HuH-7.5 (cell line): ENCODE data around the gene GMPR2.

Source experiments
- DNase-seq: peaks from one replicate; pipeline ENCODE4 v3.0.0; 2011; ENCODE audit warnings: low spot score

The GMPR2 gene

DNA sequence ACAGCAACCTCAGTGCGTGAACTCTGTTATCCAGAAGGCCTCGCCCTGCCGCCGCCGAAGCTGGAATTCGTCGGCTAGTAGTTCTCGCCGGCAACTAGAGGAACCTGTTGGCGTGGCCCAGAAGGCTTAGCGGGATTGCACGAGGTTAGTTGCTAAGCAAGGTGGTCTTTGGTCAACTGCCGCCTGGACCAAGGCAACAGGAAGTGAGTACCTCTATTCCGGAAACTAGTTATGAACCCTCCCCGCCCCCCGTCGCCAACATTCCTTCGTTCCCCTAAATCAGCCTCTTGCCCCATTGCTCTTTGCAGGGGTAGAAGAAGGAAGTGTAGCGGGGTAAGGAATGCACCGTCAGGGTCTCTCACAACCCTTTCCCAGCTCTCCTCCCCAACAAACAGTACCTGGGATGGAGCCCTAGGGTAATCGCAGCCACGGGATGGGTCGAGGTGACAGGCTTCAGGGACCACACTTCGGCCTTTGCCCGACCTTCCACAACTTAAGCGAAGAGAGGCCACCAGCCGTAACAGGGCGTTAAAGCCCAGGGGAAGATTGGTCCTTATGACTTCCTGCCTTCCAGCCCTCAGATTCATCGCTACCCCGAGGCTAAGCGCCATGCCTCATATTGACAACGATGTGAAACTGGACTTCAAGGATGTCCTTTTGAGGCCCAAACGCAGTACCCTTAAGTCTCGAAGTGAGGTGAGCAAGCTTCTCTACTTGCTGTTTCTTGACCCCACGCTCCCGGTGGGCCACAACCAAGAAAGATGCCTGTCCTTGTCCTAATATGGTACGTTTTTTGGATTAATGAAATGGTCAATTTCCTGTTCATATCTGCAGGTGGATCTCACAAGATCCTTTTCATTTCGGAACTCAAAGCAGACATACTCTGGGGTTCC lies at the start of gene GMPR2:
GMPR2 (plus strand) TSS at position 285 of the 893 bp plus-strand sequence; CDS start at position 610, 325 bp downstream.
- peak; percentile 39 for DNase-seq

DNA sequence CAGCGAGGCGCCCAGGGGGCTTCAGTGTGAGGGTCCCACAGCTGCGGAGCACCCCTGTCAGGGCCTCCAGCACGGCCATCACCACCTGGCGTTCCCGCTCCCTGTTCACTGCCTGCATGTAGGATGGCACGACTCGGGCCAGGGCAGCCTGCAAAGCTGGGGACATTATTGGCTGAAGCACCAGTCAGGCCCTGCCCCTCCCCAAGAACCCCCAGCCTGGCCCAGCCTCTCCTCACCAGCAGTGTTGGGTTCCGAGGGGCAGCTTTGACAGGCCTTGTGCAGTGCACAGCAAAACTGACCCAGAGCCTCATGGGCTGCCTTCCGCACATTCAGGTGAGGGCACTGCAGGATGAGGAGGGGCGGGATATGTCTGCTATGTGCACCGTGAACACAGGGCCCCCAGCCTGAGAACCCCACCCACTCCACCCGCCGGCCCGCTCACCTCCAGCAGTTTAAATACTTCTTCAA lies 49.7 kb upstream of the GMPR2 start:
- DNase-seq: no peak

DNA sequence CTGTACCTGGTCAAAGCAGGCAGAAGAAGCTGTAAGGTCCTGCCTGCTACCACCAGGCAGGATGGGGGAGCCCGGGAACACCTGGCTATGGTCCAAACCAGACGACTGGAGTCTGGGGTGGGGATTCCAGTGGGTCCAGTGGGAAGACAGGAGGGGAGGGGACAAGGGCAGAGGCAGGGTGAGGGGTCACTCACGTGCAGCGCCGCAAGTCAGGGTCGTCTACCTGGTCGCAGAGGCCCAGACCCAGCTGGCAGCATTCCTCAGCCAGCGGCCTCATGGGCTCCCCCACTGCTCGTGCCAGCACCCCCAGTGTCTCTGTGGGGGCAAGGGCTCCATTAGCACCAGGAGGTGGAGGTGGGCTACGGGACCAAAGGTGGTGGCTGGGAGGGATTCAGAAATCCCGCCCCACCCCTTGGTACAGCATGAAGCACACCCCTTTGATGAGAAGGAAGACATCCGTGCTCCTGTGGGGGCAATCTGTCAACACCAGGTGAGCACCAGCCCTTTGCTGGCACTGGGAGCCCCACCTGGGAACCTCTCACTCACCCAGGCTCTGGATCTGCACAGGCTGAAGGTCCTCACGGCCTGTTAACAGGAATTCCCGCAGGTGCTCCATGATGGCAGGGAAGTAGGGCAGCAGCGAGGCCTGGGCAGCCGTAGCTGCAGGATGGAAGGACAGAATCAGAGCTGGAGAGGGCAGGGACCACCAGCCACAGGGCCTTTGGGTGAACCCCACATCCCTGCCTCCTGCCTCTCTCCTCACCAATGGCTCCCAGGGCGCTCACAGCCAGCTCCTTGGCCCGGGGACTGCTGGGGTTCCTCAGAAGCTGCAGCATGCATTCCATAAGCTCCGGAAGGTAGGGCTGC lies 48.4 kb upstream of the GMPR2 start:
- no peak for DNase-seq

GRCh38 chr14:24185026-24185425 lies 47.7 kb upstream of the GMPR2 start:
- no peak for DNase-seq

DNA sequence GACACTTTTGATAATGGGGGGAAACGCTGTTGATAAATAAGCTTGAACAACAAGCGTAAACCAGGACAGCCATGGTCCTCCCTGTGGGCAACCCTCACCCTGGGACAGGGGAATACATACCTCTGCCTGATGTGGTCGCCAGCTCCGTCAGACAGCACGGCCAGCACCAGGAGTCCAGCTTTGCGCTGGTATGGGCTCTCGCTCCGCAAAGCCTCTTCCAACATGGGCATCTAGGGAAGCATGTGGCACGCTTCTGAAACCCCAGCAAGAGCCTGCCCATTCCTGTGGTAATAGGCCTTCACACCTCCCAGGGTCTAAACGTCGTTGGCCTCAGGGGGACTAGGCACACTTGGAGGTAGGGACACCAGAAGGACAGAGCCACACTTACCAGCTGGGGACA lies 47.0 kb upstream of the GMPR2 start:
- DNase-seq: no peak

DNA sequence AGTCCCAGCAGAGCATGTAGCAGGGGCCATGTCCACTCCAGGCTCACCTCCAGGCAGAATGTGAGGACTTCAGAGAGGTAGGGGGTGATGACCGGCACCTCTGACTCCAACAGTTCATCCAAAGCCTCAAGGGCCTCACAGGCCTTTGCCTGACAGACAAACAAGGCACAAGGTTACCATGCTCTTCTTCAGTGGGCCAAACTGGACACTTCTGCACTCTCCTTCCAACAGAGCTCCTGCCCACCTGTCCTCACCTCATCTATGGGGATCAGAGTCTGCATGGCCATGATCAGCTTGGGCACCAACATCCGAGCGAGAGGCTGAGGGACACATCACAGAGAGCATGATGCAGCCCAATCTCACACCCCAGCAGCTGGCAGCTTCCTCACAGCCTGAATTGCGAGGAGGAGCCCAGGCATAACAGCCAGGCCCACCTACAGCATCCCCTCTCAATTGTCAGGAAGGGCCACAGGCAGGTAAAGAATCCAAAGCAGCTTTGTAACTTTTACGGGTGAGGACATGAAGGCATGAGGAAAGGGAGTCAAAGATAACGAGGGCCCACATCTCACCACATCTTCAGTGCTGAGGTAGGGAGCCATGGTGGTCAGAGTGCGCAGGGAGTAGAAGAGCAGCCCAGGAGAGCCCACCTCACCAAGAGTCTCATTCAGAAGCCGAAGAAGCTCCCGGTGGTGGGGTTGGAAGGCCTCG lies 45.7 kb upstream of the GMPR2 start:
- no peak for DNase-seq

DNA sequence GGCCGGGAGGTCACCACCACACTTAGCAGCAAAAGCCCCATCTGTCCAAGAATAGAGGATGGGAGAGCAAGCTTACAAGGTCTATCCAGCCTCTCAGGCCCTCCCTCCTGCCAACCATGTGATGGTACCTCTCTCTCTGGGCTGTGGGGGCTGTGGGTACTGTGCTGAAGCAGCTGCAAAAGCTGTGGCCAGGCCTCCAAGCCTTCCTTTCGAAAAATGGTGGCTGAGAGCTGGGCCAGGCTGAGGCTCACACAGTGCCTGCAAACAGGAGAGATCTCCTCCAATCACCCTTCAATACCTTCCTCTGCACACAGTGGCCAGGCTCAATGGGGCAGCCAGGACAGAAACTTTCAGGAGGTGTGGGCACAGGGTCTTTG lies 45.2 kb upstream of the GMPR2 start:
- DNase-seq: no peak

DNA sequence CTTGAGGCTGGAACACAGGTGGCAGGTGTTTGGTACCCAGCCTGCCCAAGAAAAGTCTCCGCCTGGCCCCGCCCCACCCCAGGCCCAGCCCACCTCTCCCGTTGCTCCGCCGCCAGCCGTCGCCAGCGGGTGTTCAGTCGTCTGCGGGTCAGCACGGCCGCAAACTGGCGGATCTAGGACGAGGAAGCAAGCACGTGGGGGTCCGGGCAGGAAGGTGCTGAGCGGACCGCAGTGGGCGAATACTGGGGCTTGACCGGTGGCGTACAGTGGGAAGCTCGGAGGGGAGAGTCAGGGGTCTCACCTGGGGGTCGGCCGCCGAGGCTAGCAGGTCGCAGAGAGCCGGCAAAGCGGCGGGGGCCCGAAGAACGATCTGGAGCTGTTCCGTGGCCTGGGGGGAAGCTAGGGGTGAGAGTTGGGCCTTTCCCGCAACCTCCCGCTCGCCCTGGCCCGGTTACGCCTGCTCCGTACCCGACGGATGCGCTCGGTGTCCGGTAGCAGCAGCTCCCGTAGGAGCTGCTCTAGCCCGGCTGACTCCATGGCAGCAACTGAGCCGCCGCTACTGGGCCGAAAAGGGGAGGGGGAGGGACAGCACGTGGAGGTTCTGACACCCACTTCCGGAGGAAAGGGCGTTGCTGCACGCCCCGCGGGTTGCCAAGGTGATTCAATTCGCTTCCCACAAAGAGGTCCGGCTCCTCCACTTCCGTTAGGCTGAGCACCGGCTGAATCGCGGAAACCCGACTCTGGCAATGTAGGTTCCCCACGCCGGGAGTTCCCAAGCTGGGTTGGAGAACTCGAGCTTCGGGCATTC lies 44.3 kb upstream of the GMPR2 start, which contains the start of gene IPO4:
IPO4 (minus strand) TSS at position 566 of the 808 bp plus-strand sequence; CDS start at position 537, 29 bp downstream.
- peak; percentile 98 for DNase-seq

- no peak for DNase-seq
These were observed 43.7 kb upstream of the GMPR2 start for GRCh38 chr14:24189059-24189375.

- DNase-seq: no peak
These were observed 43.3 kb upstream of the GMPR2 start for GRCh38 chr14:24189460-24189859.

DNA sequence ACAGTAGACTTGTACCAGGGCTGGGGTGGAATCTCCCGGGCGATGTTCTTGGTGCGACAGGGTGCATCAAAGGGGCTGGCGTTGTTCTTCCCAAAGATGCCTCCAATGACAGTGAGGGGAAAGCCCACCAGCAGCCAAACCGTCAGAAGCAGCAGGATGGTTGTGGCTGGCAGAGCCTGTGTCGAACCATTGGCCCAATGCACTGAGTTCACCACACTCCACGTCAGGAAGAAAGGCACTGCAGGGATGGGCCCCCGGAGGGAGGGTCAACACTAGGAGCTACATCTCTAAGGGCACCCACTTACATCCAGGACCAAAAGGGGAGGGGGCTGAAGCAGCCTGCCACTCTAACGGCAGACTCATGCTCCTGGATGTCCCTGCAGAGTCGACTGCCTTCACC lies 42.3 kb upstream of the GMPR2 start:
- DNase-seq: no peak

DNA sequence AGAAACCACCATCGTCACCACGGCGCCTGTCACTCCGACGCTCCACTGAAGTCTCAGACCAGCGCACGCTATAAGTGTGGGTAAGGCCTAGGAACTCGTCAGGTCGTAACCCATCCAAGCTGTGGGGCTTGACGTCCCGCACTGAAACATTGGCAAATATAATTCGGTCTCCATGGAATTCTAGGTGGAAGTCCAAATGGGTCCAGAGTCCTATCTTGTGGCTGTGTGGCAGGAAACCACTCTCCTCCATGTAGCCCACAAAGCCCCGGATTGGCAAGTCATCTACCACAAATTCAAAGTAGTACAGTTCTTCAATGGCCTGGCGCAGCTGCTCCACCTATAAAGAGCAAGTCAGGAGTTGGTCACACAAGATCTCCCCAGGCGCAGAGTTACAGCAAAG lies 39.8 kb upstream of the GMPR2 start:
- DNase-seq: no peak

- no peak for DNase-seq
These were observed 38.4 kb upstream of the GMPR2 start for GRCh38 chr14:24194186-24194872.

DNA sequence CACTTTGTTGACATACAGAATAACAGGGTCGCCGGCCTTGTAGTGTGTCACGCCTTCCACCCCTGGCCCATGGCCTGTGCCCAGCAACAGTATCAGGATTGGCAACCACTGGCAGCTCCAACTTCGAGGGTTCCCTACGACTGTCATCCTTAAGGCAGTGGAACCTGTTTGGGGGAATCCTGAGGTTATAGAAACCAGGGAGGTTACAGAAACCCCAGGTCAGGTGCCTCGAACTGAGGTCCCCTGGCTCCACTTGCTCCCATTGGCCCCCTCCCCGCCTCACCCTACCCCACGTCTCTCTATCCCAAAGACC lies 37.9 kb upstream of the GMPR2 start:
- DNase-seq: no peak

DNA sequence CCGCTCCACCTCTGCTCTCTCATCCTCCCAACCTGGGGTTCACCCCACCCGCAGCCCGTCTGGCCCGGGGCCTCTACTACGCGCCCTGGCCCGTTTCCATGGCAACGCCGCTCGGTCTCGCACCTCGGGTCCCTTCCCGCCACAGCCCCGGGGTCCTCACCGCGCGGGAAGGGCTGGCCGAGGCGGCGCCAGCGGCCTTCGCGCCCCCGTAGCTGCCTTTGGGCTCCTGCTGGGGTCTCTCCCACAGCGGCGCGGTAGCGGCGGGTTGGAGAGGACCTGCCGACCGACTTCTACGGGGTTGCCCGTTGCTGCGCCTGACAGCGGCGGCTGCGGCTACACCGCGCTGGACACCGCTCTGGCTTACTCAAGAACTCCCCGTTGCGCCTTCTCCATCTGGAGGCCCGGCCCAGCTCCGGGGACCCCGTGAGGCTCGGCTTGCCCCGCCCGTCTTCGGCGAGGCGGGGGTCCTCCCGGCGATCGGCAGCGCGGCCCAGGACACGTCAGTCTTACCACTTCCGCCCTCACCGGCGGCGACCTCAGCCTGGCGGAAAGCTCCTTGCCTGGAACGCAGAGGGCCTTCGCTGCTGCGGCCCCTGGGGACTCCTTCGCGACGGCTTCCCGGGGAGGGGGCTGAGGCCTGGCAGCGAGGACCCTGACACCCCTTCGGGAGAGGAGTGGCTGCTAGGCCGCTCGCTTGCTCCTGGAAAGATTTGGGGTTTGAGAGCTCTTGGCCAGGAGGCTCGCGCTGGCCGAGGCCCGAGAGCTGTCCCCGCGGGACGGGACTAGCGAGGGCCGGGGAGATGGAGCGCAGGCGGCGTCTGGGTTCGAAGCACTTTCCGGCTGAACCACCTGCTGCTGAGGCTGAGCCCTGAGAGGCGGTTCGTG lies 37.3 kb upstream of the GMPR2 start, which contains the start of gene TM9SF1:
TM9SF1 (minus strand) TSS at position 256 of the 885 bp plus-strand sequence. CDS start 422 bp downstream, outside the sequence.
- peak; percentile 88 for DNase-seq

GRCh38 chr14:24196071-24197055 lies 36.4 kb upstream of the GMPR2 start:
- no peak for DNase-seq

GRCh38 chr14:24197056-24197450 lies 35.7 kb upstream of the GMPR2 start:
- no peak for DNase-seq

DNA sequence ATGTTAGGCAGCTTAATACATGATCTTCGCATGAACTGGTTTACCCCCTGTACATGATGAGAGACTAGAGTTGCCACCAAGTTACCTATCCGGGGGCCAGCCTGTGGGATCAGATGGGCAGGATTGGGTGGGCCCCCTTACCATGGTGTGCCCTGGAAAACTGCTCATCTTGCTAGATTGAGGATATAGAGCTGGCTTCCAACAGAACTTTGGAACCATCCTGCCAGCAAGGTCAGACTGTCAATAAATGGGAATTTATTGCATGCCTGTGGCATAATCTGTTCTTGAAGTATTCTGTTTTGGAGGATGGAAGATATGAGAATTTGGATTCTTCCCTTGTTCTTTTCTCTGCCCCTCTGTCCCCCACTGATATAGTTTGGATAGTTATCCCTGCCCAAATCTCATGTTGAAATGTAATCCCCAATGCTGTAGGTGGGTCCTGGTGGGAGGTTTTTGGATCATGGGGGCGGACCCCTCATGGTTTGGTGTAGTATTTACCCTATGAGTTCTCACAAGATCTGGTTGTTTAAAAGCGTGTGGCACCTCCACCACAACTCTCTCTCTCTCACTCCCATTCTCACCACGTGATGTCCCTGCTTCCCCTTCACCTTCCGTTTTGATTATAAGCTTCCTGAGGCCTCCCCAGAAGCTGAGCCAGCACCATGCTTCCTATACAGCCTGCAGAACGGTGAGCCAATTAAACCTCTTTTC lies 33.8 kb upstream of the GMPR2 start:
- DNase-seq: no peak
